Measurements from ENCODE around the gene ATG9A. TPM values are rescaled to one million over a fixed set of nuclear protein-coding genes. Genes with fewer than 3 reads are reported as not detected.

ATG9A gene
- total and polyA plus RNA-seq, 2 donors (not counting 1 experiment from before 2014, with no cell fraction given), result 41.8 to 65.5 TPM

GRCh38 chr2:219209236-219210195, 19.9 kb downstream of the ATG9A start:
- Histone ChIP-seq H3K27me3 (replicated peaks in 1 of 4; ENCODE audit: control extremely low read depth in 1 of 4, control insufficient read depth in 3 of 4, insufficient read depth in 4 of 4, low read length in 3 of 4) (no peaks in the 10 kb centered on the region), H2AFZ (ENCODE audit: insufficient read depth, low read depth, low read length, poor library complexity, severe bottlenecking) (no peak overlapping the region), H3K9me3 (ENCODE audit: control extremely low read depth in 1 of 3, control insufficient read depth in 2 of 3, insufficient read depth in 1 of 3, low read length in 2 of 3) (no peaks in the 10 kb centered on the region), H3K4me3 (ENCODE audit: control extremely low read depth in 1 of 5, extremely low read depth in 1 of 5, insufficient read depth in 1 of 5, low read depth in 2 of 5, low read length in 4 of 5) (no peak overlapping the region), H3K9ac (ENCODE audit: low read length) (no peak overlapping the region), H3K4me1 (ENCODE audit: control insufficient read depth in 2 of 2, insufficient read depth in 2 of 2, low read length in 2 of 2) (peaks cover 16 to 23% of the 10 kb centered on the region in 2 donors), H4K20me1 (ENCODE audit: control insufficient read depth, insufficient read depth, low read length, poor library complexity, severe bottlenecking) (peaks cover 14% of the 10 kb centered on the region), H3K4me2 (replicated peaks; ENCODE audit: low read depth, low read length, poor library complexity, severe bottlenecking) (no peak overlapping the region), H3K79me2 (ENCODE audit: control insufficient read depth, insufficient read depth, low read length) (peaks cover 6% of the 10 kb centered on the region), H3K36me3 (replicated peaks in 1 of 2; ENCODE audit: control extremely low read depth in 1 of 2, control insufficient read depth in 1 of 2, extremely low read depth in 1 of 2, insufficient read depth in 2 of 2, low read length in 1 of 2) (peaks cover 7 to 24% of the 10 kb centered on the region in 2 experiments), H3K27ac (ENCODE audit: low read length in 2 of 2) (no peak overlapping the region)
- Mint-ChIP-seq H3K27ac (peak overlapping the region; percentile 46), H3K4me1 (peaks cover 28% of the 10 kb centered on the region), H3K4me3 (no peak overlapping the region), H3K9me3 (ENCODE audit: insufficient read depth) (no peaks in the 10 kb centered on the region), H3K27me3 (no peaks in the 10 kb centered on the region)
- intact Hi-C loops (cut with micrococcal nuclease), result no loop called here
- DNase-seq (no peak), ATAC-seq (ENCODE audit: low read depth) (no peak)
- TF ChIP-seq EZH2 (IDR thresholded peaks at IDR 0.05; ENCODE audit: borderline replicate concordance, insufficient read depth, low read depth, low read length, poor library complexity, severe bottlenecking), result no peak
- WGBS (ENCODE audit: insufficient coverage), result 58% methylated on average over 11 of the region's 18 CpGs
- ChIA-PET POLR2A (no interaction called here), CTCF (interaction anchor here (0.7 to 7.3 kb wide), 5 partner anchors 18 to 85 kb away, joined by 3 to 65 read pairs (median 52); partner anchors contain the start of genes CNPPD1, NHEJ1 and SLC23A3)

GRCh38 chr2:219207884-219208740, 21.3 kb downstream of the ATG9A start:
- peak overlapping the region; percentile 80 for H3K4me2 ChIP-seq (replicated peaks; ENCODE audit: low read depth, low read length, poor library complexity, severe bottlenecking)

More at GRCh38 chr2:219207884-219208740, 21.3 kb downstream of the ATG9A start:
- Mint-ChIP-seq H3K27ac (peak overlapping the region; percentile 79), H3K4me3 (peak overlapping the region; percentile 69), H3K27me3 (no peaks in the 10 kb centered on the region), H3K4me1 (peaks cover 28% of the 10 kb centered on the region), H3K9me3 (ENCODE audit: insufficient read depth) (no peaks in the 10 kb centered on the region)
- intact Hi-C loops (cut with micrococcal nuclease), result loop anchor here (1.0 to 2.0 kb wide), 2 partner anchors 21 to 37 kb away; partner anchors contain the start of genes ANKZF1, ATG9A, GLB1L and STK16
- H4K20me1 ChIP-seq (ENCODE audit: control insufficient read depth, insufficient read depth, low read length, poor library complexity, severe bottlenecking), result peaks cover 14% of the 10 kb centered on the region
- H3K27ac ChIP-seq (ENCODE audit: low read length in 2 of 2), result peak overlapping the region in 1 of 2 donors; percentile 94
- WGBS (ENCODE audit: insufficient coverage), result 85% methylated on average over 11 of the region's 17 CpGs
- peaks cover 16 to 23% of the 10 kb centered on the region in 2 donors for H3K4me1 ChIP-seq (ENCODE audit: control insufficient read depth in 2 of 2, insufficient read depth in 2 of 2, low read length in 2 of 2)
- ChIA-PET CTCF (interaction anchor here (0.7 to 7.3 kb wide), 9 partner anchors 16 to 92 kb away, joined by 3 to 65 read pairs (median 4); partner anchors contain the start of genes CNPPD1, NHEJ1 and TUBA4A), POLR2A (interaction anchor here (3.0 kb wide), 1 partner anchor 32 kb away, joined by 46 read pairs; the partner anchor contains the start of genes CNPPD1 and RETREG2)
- no peak overlapping the region for H3K4me3 ChIP-seq (ENCODE audit: control extremely low read depth in 1 of 5, extremely low read depth in 1 of 5, insufficient read depth in 1 of 5, low read depth in 2 of 5, low read length in 4 of 5)
- no peaks in the 10 kb centered on the region for H3K27me3 ChIP-seq (replicated peaks in 1 of 4; ENCODE audit: control extremely low read depth in 1 of 4, control insufficient read depth in 3 of 4, insufficient read depth in 4 of 4, low read length in 3 of 4)
- H3K36me3 ChIP-seq (replicated peaks in 1 of 2; ENCODE audit: control extremely low read depth in 1 of 2, control insufficient read depth in 1 of 2, extremely low read depth in 1 of 2, insufficient read depth in 2 of 2, low read length in 1 of 2), result peaks cover 7 to 24% of the 10 kb centered on the region in 2 experiments
- no peak overlapping the region for H2AFZ ChIP-seq (ENCODE audit: insufficient read depth, low read depth, low read length, poor library complexity, severe bottlenecking)
- DNase-seq (no peak), ATAC-seq (ENCODE audit: low read depth) (no peak)
- no peaks in the 10 kb centered on the region for H3K9me3 ChIP-seq (ENCODE audit: control extremely low read depth in 1 of 3, control insufficient read depth in 2 of 3, insufficient read depth in 1 of 3, low read length in 2 of 3)
- H3K9ac ChIP-seq (ENCODE audit: low read length), result no peak overlapping the region
- TF ChIP-seq EZH2 (IDR thresholded peaks at IDR 0.05; ENCODE audit: borderline replicate concordance, insufficient read depth, low read depth, low read length, poor library complexity, severe bottlenecking) (no peak), CTCF (IDR thresholded peaks at IDR 0.05) (no peak)
- peaks cover 6% of the 10 kb centered on the region for H3K79me2 ChIP-seq (ENCODE audit: control insufficient read depth, insufficient read depth, low read length)
